Loucy (cell line): ENCODE data around the gene COX17.

Experiments
- H2AFZ ChIP-seq: fragments of 200-600 bp; sonication (generic); 2 replicates; pipeline ENCODE4 v1.6.0; 2016; ENCODE audit warnings: antibody characterized with exemption, mild to moderate bottlenecking, low read length, moderate library complexity
- H3F3A ChIP-seq: fragments of 200-600 bp; 2 replicates; pipeline ENCODE4 v1.6.0; 2016; ENCODE audit warnings: antibody characterized with exemption, low read depth, mild to moderate bottlenecking
- H3K27me3 ChIP-seq: fragments of 200-600 bp; sonication (generic); 2 replicates; pipeline ENCODE4 v1.6.1; 2014; ENCODE audit warnings: low read length, mild to moderate bottlenecking; ENCODE audit not compliant: insufficient read depth, poor library complexity, severe bottlenecking
- H3K36me3 ChIP-seq: fragments of 200-600 bp; sonication (generic); 2 replicates; pipeline ENCODE4 v1.6.1; 2016; ENCODE audit warnings: low read length; ENCODE audit not compliant: insufficient read depth
- H3K4me1 ChIP-seq: fragments of 200-600 bp; sonication (generic); 2 replicates; pipeline ENCODE4 v1.5.1; 2014; ENCODE audit warnings: low read length, mild to moderate bottlenecking; ENCODE audit not compliant: insufficient read depth, poor library complexity, severe bottlenecking
- H3K4me2 ChIP-seq: fragments of 200-600 bp; sonication (generic); 2 replicates; pipeline ENCODE4 v1.6.0; 2014; ENCODE audit warnings: antibody characterized with exemption, low read length, low read depth, mild to moderate bottlenecking; ENCODE audit not compliant: poor library complexity, severe bottlenecking
- H3K4me3 ChIP-seq: fragments of 200-600 bp; sonication (generic); 2 replicates; pipeline ENCODE4 v1.5.1; 2014; ENCODE audit warnings: low read length, mild to moderate bottlenecking, mixed read lengths; ENCODE audit not compliant: poor library complexity, severe bottlenecking
- H3K79me2 ChIP-seq: fragments of 200-600 bp; sonication (generic); 2 replicates; pipeline ENCODE4 v1.6.1; 2014; ENCODE audit warnings: low read length; ENCODE audit not compliant: insufficient read depth
- H3K9ac ChIP-seq: fragments of 200-600 bp; sonication (generic); 2 replicates; pipeline ENCODE4 v1.6.0; 2014; ENCODE audit warnings: mild to moderate bottlenecking, low read depth, low read length, moderate library complexity; ENCODE audit not compliant: poor library complexity, severe bottlenecking
- H3K9me2 ChIP-seq: fragments of 200-600 bp; sonication (generic); replicated peaks from 2 replicates; pipeline ENCODE4 v1.6.1; 2016; ENCODE audit warnings: low read depth, low read length, mixed read lengths
- H3K9me3 ChIP-seq: fragments of 200-600 bp; sonication (generic); 2 replicates; pipeline ENCODE4 v1.6.1; 2014; ENCODE audit warnings: mild to moderate bottlenecking, antibody characterized with exemption, low read length, low read depth; ENCODE audit not compliant: insufficient read depth
- H4K20me1 ChIP-seq: fragments of 200-600 bp; sonication (generic); 2 replicates; pipeline ENCODE4 v1.6.0; 2014; ENCODE audit warnings: antibody characterized with exemption, low read length, mild to moderate bottlenecking; ENCODE audit not compliant: insufficient read depth, poor library complexity, severe bottlenecking
- EZH2phosphoT487 ChIP-seq: fragments of 200-600 bp; IDR thresholded peaks from 2 replicates; pipeline ENCODE4 v1.6.1; 2018; ENCODE audit warnings: antibody characterized with exemption, mild to moderate bottlenecking, moderate library complexity, borderline replicate concordance
- TF ChIP-seq, protein P1 (sequence below): fragments of 200-600 bp; sonication (generic); conservative IDR thresholded peaks from 2 replicates; pipeline ENCODE4 v1.5.1; 2014; ENCODE audit warnings: mild to moderate bottlenecking, antibody characterized with exemption, low read length

The COX17 gene

DNA sequence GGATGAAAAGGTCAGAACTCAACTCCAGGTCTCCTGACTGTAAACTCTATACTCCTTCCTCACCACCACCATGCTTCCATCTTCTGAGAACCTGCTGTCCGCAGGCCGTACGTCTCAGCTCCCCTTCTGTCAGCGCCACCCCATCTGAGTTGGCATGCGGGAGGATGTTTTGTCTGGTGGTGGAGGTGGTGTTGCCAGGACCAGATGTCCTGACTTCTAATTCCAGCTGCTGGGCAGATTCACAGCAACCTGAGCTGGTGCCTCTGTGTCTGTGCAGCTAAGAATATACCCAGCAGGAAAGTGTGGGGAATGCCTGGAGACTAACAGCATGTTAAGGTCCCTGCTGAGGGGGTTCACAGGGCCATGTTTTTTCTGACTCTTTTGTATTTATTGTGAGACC, 56.3 kb downstream of the COX17 start:
- Histone ChIP-seq H3K9me2 (no peaks in the 10 kb centered on the region), H3K9ac (no peak overlapping the region), H3K27me3 (peaks cover 5% of the 10 kb centered on the region), H3K4me1 (no peaks in the 10 kb centered on the region), H3K9me3 (no peaks in the 10 kb centered on the region), H3K4me3 (no peak overlapping the region), H3K4me2 (no peak overlapping the region), H3K36me3 (no peaks in the 10 kb centered on the region), H2AFZ (no peak overlapping the region), H3F3A (no peaks in the 10 kb centered on the region), H3K79me2 (no peaks in the 10 kb centered on the region), H4K20me1 (no peaks in the 10 kb centered on the region)
- TF ChIP-seq, protein P1, sequence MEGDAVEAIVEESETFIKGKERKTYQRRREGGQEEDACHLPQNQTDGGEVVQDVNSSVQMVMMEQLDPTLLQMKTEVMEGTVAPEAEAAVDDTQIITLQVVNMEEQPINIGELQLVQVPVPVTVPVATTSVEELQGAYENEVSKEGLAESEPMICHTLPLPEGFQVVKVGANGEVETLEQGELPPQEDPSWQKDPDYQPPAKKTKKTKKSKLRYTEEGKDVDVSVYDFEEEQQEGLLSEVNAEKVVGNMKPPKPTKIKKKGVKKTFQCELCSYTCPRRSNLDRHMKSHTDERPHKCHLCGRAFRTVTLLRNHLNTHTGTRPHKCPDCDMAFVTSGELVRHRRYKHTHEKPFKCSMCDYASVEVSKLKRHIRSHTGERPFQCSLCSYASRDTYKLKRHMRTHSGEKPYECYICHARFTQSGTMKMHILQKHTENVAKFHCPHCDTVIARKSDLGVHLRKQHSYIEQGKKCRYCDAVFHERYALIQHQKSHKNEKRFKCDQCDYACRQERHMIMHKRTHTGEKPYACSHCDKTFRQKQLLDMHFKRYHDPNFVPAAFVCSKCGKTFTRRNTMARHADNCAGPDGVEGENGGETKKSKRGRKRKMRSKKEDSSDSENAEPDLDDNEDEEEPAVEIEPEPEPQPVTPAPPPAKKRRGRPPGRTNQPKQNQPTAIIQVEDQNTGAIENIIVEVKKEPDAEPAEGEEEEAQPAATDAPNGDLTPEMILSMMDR: no peak
- no peak for TF ChIP-seq EZH2phosphoT487
